Fibroblast of pulmonary artery (primary cell): ENCODE measurements around the gene IER5L.
A peak's percentile ranks its signal among the peaks of the same experiment; 100 is the strongest.

Experiments
- DNase-seq: peaks from one replicate; pipeline ENCODE4 v3.0.0-alpha.2; 2010; ENCODE audit warnings: low read depth
- H3K4me3 ChIP-seq: replicated peaks from 2 replicates; pipeline ENCODE4 v1.5.1; 2011; ENCODE audit warnings: low read depth, mild to moderate bottlenecking, control low read depth, low read length, moderate library complexity
- TF ChIP-seq, protein P1 (sequence below): IDR thresholded peaks from 2 replicates; pipeline ENCODE4 v1.5.1; 2011; ENCODE audit warnings: mild to moderate bottlenecking, control low read depth, low read length, inconsistent platforms; ENCODE audit errors: missing control alignments

Gene IER5L

DNA sequence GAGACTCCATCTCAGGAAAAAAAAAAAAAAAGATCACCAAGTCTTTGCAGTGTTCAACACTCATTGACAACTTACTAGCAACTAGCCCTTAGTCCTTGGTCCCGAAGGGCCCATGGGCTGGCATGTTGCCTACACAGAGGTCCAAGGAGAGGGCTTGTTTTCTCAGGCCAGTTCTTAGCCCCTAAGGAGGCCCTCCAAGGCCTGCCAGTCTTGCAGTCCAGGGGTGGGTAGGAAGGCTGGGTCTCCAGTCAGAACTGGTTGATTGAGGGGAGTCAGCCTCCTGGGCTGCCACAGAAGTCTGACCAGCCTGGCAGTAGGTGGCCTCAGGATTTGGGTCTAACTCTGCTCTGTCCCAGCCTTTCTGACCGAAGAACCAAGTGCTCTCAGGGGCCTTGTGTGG, 32.7 kb downstream of the IER5L start:
- TF ChIP-seq, protein P1, sequence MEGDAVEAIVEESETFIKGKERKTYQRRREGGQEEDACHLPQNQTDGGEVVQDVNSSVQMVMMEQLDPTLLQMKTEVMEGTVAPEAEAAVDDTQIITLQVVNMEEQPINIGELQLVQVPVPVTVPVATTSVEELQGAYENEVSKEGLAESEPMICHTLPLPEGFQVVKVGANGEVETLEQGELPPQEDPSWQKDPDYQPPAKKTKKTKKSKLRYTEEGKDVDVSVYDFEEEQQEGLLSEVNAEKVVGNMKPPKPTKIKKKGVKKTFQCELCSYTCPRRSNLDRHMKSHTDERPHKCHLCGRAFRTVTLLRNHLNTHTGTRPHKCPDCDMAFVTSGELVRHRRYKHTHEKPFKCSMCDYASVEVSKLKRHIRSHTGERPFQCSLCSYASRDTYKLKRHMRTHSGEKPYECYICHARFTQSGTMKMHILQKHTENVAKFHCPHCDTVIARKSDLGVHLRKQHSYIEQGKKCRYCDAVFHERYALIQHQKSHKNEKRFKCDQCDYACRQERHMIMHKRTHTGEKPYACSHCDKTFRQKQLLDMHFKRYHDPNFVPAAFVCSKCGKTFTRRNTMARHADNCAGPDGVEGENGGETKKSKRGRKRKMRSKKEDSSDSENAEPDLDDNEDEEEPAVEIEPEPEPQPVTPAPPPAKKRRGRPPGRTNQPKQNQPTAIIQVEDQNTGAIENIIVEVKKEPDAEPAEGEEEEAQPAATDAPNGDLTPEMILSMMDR = no peak
- no peak overlapping the region for H3K4me3 ChIP-seq
- DNase-seq = peak; percentile 18

DNA sequence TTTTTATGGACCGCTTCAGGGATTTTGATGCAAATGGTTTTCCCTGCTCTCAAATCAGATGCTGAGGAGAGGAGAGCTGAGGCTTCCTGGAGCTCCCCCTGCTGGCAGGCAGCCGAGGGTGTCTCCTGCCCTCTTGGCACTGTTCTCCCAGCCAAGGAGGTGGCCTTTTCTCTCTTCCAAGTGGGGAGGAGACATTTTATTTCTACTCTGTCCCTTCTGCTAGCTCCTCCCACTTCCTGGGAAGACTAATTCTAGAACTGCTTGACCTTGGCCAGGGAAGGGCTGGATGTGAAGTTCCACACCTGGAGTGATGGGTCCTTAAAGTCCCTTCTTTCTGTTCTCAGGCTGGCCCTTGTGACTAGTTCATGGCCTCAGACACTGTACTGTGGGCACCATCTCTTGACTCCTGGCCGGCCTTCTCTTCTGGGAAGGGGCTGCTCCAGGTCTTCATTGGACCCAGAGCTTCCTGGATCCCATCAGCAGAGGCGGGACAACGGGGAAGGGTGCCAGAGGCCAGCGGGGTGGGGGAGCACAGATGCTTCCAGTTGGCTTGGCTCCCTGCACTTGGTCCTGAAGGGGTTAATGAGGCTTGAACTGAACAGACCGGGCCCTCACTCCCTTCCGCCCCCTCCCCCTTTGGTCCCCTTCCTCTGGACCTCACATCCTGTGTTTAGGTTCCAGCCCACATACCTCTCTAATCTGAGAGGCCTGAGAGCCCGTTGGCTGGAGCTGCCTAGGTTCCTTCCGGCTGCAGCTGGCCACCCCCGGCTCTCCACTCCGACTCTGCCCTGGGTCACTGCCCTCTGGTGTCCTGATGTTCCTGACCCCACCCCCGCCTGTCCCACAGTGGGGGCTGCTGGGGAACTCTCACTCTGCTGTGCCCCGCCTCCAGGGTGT, 34.8 kb downstream of the IER5L start:
- peak overlapping the region; percentile 20 for H3K4me3 ChIP-seq
- TF ChIP-seq, protein P1 = peak; percentile 98
- DNase-seq = peak; percentile 97

DNA sequence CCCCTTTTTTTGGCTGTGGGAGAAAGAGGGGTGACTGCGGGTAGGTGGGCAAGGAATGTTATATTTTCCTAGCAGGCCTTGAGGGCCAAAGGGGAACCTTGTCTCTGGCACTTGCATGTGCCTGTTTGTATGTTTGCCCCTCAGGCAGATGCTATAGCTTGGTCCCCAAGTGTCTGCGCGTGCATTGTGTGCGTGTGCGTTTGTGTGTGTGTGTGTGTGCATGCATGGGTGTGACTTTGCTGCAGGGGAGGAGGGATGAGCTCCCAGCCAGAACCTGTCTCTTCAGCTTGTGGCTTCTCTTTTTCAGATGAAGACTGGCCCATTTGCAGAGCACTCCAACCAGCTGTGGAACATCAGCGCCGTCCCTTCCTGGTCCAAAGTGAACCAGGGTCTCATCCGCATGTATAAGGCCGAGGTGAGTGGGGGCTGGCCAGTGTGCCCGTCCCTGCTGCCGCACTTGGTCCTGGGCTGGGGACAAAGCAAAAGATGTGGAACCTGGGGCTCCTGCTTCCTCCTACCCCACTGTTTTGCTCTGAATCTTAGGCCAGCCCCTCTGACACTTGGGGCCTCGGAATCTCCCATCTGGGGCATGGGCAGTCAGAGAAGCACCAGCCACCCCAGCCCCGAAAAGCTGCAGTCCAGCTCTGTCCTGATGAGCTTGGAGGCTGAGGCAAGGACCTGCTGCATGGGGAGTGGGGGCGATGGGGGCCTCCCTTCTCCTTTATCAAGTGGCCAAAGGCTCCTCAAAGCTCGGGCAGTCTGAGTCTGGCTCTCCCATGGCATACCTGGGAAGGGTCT, 35.7 kb downstream of the IER5L start:
- no peak for DNase-seq
- H3K4me3 ChIP-seq = peak overlapping the region; percentile 12
- TF ChIP-seq, protein P1 = no peak

DNA sequence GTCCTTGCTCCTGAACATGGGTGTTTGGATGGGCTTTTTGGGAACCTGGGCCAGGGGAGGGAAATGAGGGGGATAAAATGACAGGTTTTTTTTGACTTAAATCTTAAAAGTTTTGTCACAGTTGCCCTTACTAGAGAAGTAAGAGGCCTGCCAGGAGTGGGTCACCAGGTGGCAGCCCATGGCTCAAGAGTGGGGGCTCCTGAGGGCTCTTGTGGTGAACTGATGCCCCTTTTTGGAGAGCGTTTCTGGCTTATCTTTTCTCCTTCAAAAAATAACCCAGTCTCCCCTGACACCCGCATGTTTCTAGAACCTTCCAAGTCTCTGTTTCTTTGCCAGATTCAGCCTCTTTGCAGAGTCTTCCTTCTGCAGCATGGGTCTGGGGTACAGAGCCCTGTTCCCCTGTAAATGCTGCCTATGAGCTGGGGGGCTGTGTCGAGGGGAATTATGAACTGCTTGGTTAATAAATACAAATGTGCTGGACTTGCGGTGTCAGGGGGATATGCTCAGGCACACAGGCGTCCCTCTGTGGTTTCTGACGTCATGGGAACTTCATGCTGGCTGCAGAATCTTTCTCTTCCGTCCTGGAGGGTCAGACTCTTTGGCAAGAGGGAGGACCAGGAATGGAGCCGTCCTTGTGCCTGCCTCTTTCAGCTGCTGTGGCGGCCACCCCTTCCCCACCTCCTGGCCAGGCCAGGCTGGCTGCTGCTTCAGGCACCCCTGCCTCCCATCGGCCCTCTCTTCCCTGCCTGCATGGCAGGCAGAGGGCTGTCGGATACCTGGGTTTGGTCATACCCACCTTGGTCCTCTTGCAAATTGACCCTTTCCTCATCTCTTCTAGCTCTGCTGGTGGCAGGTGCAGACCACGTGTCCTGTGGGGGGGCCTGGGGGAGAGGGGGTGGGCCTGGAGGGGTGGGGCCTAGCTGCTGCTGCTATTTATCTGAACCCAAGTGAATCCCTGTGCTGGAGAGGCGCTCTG, 36.7 kb downstream of the IER5L start:
- peak; percentile 97 for DNase-seq
- H3K4me3 ChIP-seq = peak overlapping the region; percentile 32
- TF ChIP-seq, protein P1 = no peak

DNA sequence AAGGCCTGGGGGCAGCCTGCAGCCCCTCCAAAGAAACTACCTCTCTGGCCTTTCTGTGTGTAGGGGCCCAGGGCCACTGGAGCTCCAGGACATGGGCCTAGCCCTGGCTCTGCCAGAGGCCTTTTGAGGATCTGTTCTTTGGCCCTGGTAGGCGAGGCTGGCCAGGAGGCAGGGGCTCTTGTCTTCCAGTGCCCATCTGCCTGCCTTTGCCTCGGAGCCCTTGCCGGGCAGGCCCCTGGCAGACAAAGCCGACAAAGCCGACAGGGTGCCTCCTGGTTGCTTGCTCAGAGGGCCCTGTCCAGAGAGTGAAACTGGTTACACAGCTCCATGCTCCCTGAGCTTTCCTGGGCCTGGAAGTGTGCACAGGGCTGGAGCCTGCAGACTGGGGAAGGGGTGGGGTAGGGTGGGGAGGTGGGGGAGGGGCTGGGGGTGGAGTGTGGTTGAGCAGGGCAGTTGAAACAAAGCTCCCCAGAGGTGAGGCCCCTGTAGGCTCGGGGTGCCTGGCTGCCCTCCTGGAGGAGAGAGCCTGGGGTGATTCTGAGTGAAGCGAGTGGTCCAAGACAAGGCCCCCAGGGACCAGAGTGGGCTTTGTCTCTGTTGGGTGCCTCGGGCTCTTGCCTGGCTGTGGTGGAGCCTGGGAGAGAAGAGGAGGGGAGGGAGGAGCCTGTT, 37.5 kb downstream of the IER5L start:
- TF ChIP-seq, protein P1 = no peak
- peak; percentile 57 for DNase-seq
- peak overlapping the region; percentile 40 for H3K4me3 ChIP-seq

DNA sequence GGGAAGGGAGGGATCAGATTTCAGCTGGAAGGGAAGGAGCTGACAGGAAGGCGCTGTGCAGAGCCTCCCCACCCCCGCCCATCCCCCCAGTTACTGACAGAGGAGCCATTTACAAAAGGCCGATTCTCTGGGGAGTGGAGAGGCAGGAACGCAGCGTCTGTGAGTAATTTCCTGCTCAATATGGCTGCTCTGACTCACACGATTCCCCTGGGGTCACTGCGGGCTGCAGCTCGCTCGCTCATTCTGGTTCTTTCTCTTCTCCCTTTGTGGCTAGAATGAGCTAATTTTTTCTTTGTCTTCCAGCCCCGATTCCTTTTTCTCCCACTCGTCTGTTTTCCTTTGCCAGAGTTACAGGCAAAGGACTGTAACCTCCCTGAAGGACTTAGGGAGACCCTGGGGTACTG, 38.1 kb downstream of the IER5L start:
- TF ChIP-seq, protein P1 = no peak
- peak; percentile 100 for DNase-seq
- H3K4me3 ChIP-seq = peak overlapping the region; percentile 40
